Measurements from ENCODE around the gene SH3RF2.
"Not testable (repeated sequence)": the region's sequence is repeated elsewhere in the genome, so short reads cannot be mapped to it uniquely, and the experiment has no call there.

SH3RF2 gene

GRCh38 chr5:145948047-145948446 is 11.7 kb downstream of the SH3RF2 start:
- DNase-seq (ENCODE audit: low read depth), result no peak

GRCh38 chr5:145948921-145949320 is 12.5 kb downstream of the SH3RF2 start:
- DNase-seq (ENCODE audit: low read depth), result no peak

- no peak for DNase-seq (ENCODE audit: low read depth)
Observed at GRCh38 chr5:145949474-145949873, 13.1 kb downstream of the SH3RF2 start.

GRCh38 chr5:145951071-145951470 is 14.7 kb downstream of the SH3RF2 start:
- DNase-seq (ENCODE audit: low read depth), result no peak

- DNase-seq (ENCODE audit: low read depth), result no peak
Observed at GRCh38 chr5:145953202-145953601, 16.8 kb downstream of the SH3RF2 start.

- not testable (repeated sequence) for DNase-seq (ENCODE audit: low read depth)
Observed at GRCh38 chr5:145954140-145954539, 17.8 kb downstream of the SH3RF2 start.

- DNase-seq (ENCODE audit: low read depth), result no peak
Observed at GRCh38 chr5:145957388-145957787, 21.0 kb downstream of the SH3RF2 start.

- DNase-seq (ENCODE audit: low read depth), result no peak
Observed at GRCh38 chr5:145958436-145958835, 22.1 kb downstream of the SH3RF2 start.

- no peak for DNase-seq (ENCODE audit: low read depth)
Observed at GRCh38 chr5:145960166-145960565, 23.8 kb downstream of the SH3RF2 start.

GRCh38 chr5:145960848-145961600 is 24.6 kb downstream of the SH3RF2 start:
- DNase-seq (ENCODE audit: low read depth), result no peak

GRCh38 chr5:145962001-145962400 is 25.6 kb downstream of the SH3RF2 start:
- DNase-seq (ENCODE audit: low read depth), result no peak

GRCh38 chr5:145964008-145964407 is 27.6 kb downstream of the SH3RF2 start:
- DNase-seq (ENCODE audit: low read depth), result not testable (repeated sequence)

GRCh38 chr5:145965804-145966203 is 29.4 kb downstream of the SH3RF2 start:
- DNase-seq (ENCODE audit: low read depth), result no peak

- DNase-seq (ENCODE audit: low read depth), result no peak
Observed at GRCh38 chr5:145967296-145967695, 30.9 kb downstream of the SH3RF2 start.

GRCh38 chr5:145968970-145969713 is 32.8 kb downstream of the SH3RF2 start:
- no peak for DNase-seq (ENCODE audit: low read depth)

GRCh38 chr5:145969714-145970092 is 33.3 kb downstream of the SH3RF2 start:
- no peak for DNase-seq (ENCODE audit: low read depth)

- no peak for DNase-seq (ENCODE audit: low read depth)
Observed at GRCh38 chr5:145971108-145971507, 34.7 kb downstream of the SH3RF2 start.

GRCh38 chr5:145971701-145972100 is 35.3 kb downstream of the SH3RF2 start:
- DNase-seq (ENCODE audit: low read depth), result no peak

- DNase-seq (ENCODE audit: low read depth), result no peak
Observed at GRCh38 chr5:145975001-145975360, 38.6 kb downstream of the SH3RF2 start.

- DNase-seq (ENCODE audit: low read depth), result no peak
Observed at GRCh38 chr5:145975361-145976066, 39.1 kb downstream of the SH3RF2 start.

GRCh38 chr5:145976431-145977155 is 40.2 kb downstream of the SH3RF2 start:
- DNase-seq (ENCODE audit: low read depth), result no peak

- no peak for DNase-seq (ENCODE audit: low read depth)
Observed at GRCh38 chr5:145978171-145978570, 41.8 kb downstream of the SH3RF2 start.

All from activated gamma-delta T cell treated with anti-CD3 and anti-CD28 coated beads, Interleukin-2, amount 50 U/mL, for 16 hours (primary cell).